ENCODE results near the gene OR2B6. TPM values are rescaled to one million over a fixed set of nuclear protein-coding genes. Genes with fewer than 3 reads are reported as not detected.

Gene OR2B6
- total and polyA plus RNA-seq, 8 donors = not detected

- peaks cover 0 to 5% (median 4%) of the 10 kb centered on the region in 3 donors for H3K27me3 ChIP-seq
- DNase-seq = no peak
- no peak for TF ChIP-seq POLR2A (IDR thresholded peaks at IDR 0.05)
- TF ChIP-seq POLR2AphosphoS5 (IDR thresholded peaks at IDR 0.05) = no peak
- no peak for TF ChIP-seq CTCF (IDR thresholded peaks at IDR 0.05)
- no peak for TF ChIP-seq EP300 (IDR thresholded peaks at IDR 0.05)
- intact Hi-C loops (cut with DNase I; ENCODE audit: low total_unique reads) = no loop called here
- no peak overlapping the region for H3K27ac ChIP-seq
- no peaks in the 10 kb centered on the region for H3K36me3 ChIP-seq
- no peaks in the 10 kb centered on the region for H3K9me3 ChIP-seq
- no peak overlapping the region for H3K4me3 ChIP-seq
- no peaks in the 10 kb centered on the region for H3K4me1 ChIP-seq
Measured at GRCh38 chr6:27978705-27979104, 21.7 kb downstream of the OR2B6 start.

- intact Hi-C loops (cut with DNase I; ENCODE audit: low total_unique reads) = no loop called here
- H3K36me3 ChIP-seq = no peaks in the 10 kb centered on the region
- DNase-seq = no peak
- no peak overlapping the region for H3K4me3 ChIP-seq
- no peaks in the 10 kb centered on the region for H3K4me1 ChIP-seq
- 14 to 38% (median 35%) methylated on average over 1 of the region's 1 CpG for WGBS, 5 donors
- peaks cover 0 to 5% (median 4%) of the 10 kb centered on the region in 3 donors for H3K27me3 ChIP-seq
- H3K27ac ChIP-seq = no peak overlapping the region
- TF ChIP-seq POLR2A (IDR thresholded peaks at IDR 0.05) = no peak
- no peak for TF ChIP-seq CTCF (IDR thresholded peaks at IDR 0.05)
- TF ChIP-seq POLR2AphosphoS5 (IDR thresholded peaks at IDR 0.05) = no peak
- no peak for TF ChIP-seq EP300 (IDR thresholded peaks at IDR 0.05)
- H3K9me3 ChIP-seq = no peaks in the 10 kb centered on the region
Measured at GRCh38 chr6:27980111-27980510, 23.1 kb downstream of the OR2B6 start.

- H3K4me3 ChIP-seq = no peak overlapping the region
- no peaks in the 10 kb centered on the region for H3K27me3 ChIP-seq
- no peak for TF ChIP-seq CTCF (IDR thresholded peaks at IDR 0.05)
- no peak for TF ChIP-seq POLR2AphosphoS5 (IDR thresholded peaks at IDR 0.05)
- no peak for TF ChIP-seq EP300 (IDR thresholded peaks at IDR 0.05)
- no peak for TF ChIP-seq POLR2A (IDR thresholded peaks at IDR 0.05)
- H3K36me3 ChIP-seq = no peaks in the 10 kb centered on the region
- H3K4me1 ChIP-seq = no peaks in the 10 kb centered on the region
- WGBS, 5 donors = 43 to 52% (median 49%) methylated on average over 2 of the region's 2 CpGs
- DNase-seq = no peak
- H3K27ac ChIP-seq = no peak overlapping the region
- no peaks in the 10 kb centered on the region for H3K9me3 ChIP-seq
- intact Hi-C loops (cut with DNase I; ENCODE audit: low total_unique reads) = no loop called here
Measured at GRCh38 chr6:27986928-27987725, 30.1 kb downstream of the OR2B6 start.

GRCh38 chr6:27994616-27995015 lies 37.6 kb downstream of the OR2B6 start:
- Histone ChIP-seq H3K36me3 (no peaks in the 10 kb centered on the region), H3K27me3 (peaks cover 0 to 24% (median 0%) of the 10 kb centered on the region in 3 donors), H3K9me3 (no peaks in the 10 kb centered on the region), H3K4me3 (no peak overlapping the region), H3K4me1 (no peaks in the 10 kb centered on the region), H3K27ac (no peak overlapping the region)
- no peak for DNase-seq
- WGBS, 5 donors = 29 to 45% (median 37%) methylated on average over 2 of the region's 2 CpGs
- TF ChIP-seq POLR2A (IDR thresholded peaks at IDR 0.05) (no peak), POLR2AphosphoS5 (IDR thresholded peaks at IDR 0.05) (no peak), CTCF (IDR thresholded peaks at IDR 0.05) (no peak), EP300 (IDR thresholded peaks at IDR 0.05) (no peak)
- intact Hi-C loops (cut with DNase I; ENCODE audit: low total_unique reads) = no loop called here

All from stomach (tissue), 9 donors.